ENCODE measurements around the gene FBXL7.

FBXL7 gene

GRCh38 chr5:15711892-15712291 lies 211.9 kb downstream of the FBXL7 start:
- no peak for DNase-seq (ENCODE audit: low read depth in 3 of 3)

GRCh38 chr5:15715535-15715934 lies 215.6 kb downstream of the FBXL7 start:
- DNase-seq (ENCODE audit: low read depth in 3 of 3): no peak

- DNase-seq (ENCODE audit: low read depth in 3 of 3): no peak
Measured at GRCh38 chr5:15715967-15716366, 216.0 kb downstream of the FBXL7 start.

GRCh38 chr5:15717001-15717400 lies 217.0 kb downstream of the FBXL7 start:
- no peak for DNase-seq (ENCODE audit: low read depth in 3 of 3)

GRCh38 chr5:15718421-15719179 lies 218.6 kb downstream of the FBXL7 start:
- DNase-seq (ENCODE audit: low read depth in 3 of 3): no peak

- DNase-seq (ENCODE audit: low read depth in 3 of 3): no peak
Measured at GRCh38 chr5:15719784-15720183, 219.8 kb downstream of the FBXL7 start.

- DNase-seq (ENCODE audit: low read depth in 3 of 3): no peak
Measured at GRCh38 chr5:15720515-15720914, 220.5 kb downstream of the FBXL7 start.

GRCh38 chr5:15722305-15722704 lies 222.3 kb downstream of the FBXL7 start:
- no peak for DNase-seq (ENCODE audit: low read depth in 3 of 3)

- DNase-seq (ENCODE audit: low read depth in 3 of 3): no peak
Measured at GRCh38 chr5:15727375-15727774, 227.4 kb downstream of the FBXL7 start.

GRCh38 chr5:15728811-15729210 lies 228.8 kb downstream of the FBXL7 start:
- DNase-seq (ENCODE audit: low read depth in 3 of 3): no peak

GRCh38 chr5:15731699-15732098 lies 231.7 kb downstream of the FBXL7 start:
- DNase-seq (ENCODE audit: low read depth in 3 of 3): no peak

- no peak for DNase-seq (ENCODE audit: low read depth in 3 of 3)
Measured at GRCh38 chr5:15734058-15734457, 234.1 kb downstream of the FBXL7 start.

- DNase-seq (ENCODE audit: low read depth in 3 of 3): no peak
Measured at GRCh38 chr5:15737036-15737821, 237.2 kb downstream of the FBXL7 start.

GRCh38 chr5:15737871-15738664 lies 238.1 kb downstream of the FBXL7 start:
- DNase-seq (ENCODE audit: low read depth in 3 of 3): no peak

- no peak for DNase-seq (ENCODE audit: low read depth in 3 of 3)
Measured at GRCh38 chr5:15740383-15740782, 240.4 kb downstream of the FBXL7 start.

GRCh38 chr5:15741591-15741990 lies 241.6 kb downstream of the FBXL7 start:
- DNase-seq (ENCODE audit: low read depth in 3 of 3): no peak

GRCh38 chr5:15746833-15747232 lies 246.9 kb downstream of the FBXL7 start:
- no peak for DNase-seq (ENCODE audit: low read depth in 3 of 3)

GRCh38 chr5:15748266-15748665 lies 248.3 kb downstream of the FBXL7 start:
- DNase-seq (ENCODE audit: low read depth in 3 of 3): no peak

- no peak for DNase-seq (ENCODE audit: low read depth in 3 of 3)
Measured at GRCh38 chr5:15752663-15753285, 252.8 kb downstream of the FBXL7 start.

GRCh38 chr5:15753752-15754151 lies 253.8 kb downstream of the FBXL7 start:
- no peak for DNase-seq (ENCODE audit: low read depth in 3 of 3)

GRCh38 chr5:15757103-15757502 lies 257.1 kb downstream of the FBXL7 start:
- DNase-seq (ENCODE audit: low read depth in 3 of 3): no peak

GRCh38 chr5:15757619-15758018 lies 257.6 kb downstream of the FBXL7 start:
- no peak for DNase-seq (ENCODE audit: low read depth in 3 of 3)
